ENCODE data around the gene RHOH. TPM values are rescaled to one million over a fixed set of nuclear protein-coding genes. Genes with fewer than 3 reads are reported as not detected.

The RHOH gene
- total and polyA plus RNA-seq, 9 of the 15 experiments (the other 6 are each of a cell fraction or from before 2014, with no cell fraction given), result 14.3 to 37.7 (median 23.2) TPM

GRCh38 chr4:40199999-40200874 lies 3.4 kb downstream of the RHOH start (continued):
- TF ChIP-seq, protein P1, sequence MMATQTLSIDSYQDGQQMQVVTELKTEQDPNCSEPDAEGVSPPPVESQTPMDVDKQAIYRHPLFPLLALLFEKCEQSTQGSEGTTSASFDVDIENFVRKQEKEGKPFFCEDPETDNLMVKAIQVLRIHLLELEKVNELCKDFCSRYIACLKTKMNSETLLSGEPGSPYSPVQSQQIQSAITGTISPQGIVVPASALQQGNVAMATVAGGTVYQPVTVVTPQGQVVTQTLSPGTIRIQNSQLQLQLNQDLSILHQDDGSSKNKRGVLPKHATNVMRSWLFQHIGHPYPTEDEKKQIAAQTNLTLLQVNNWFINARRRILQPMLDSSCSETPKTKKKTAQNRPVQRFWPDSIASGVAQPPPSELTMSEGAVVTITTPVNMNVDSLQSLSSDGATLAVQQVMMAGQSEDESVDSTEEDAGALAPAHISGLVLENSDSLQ (IDR thresholded peaks at IDR 0.05), result no peak
- TF ChIP-seq ZNF518B (CRISPR knock-in tag; IDR thresholded peaks at IDR 0.05) (no peak), GABPB2 (CRISPR knock-in tag; conservative IDR thresholded peaks at IDR 0.05) (no peak), PTBP1 (IDR thresholded peaks at IDR 0.05; ENCODE audit: low read depth, low read length) (no peak), PTTG1 (tag; IDR thresholded peaks at IDR 0.05; ENCODE audit: low read depth) (0 out of 2 replicates have a peak, but pooled peaks have one; percentile 23), ERF (CRISPR knock-in tag; IDR thresholded peaks at IDR 0.05) (no peak), ZNF785 (CRISPR knock-in tag; IDR thresholded peaks at IDR 0.05) (0 out of 2 replicates have a peak, but pooled peaks have one; percentile 20), ZNF766 (CRISPR knock-in tag; conservative IDR thresholded peaks at IDR 0.05) (no peak; the same call in 1 of the 2 replicates), PPARD (CRISPR knock-in tag; IDR thresholded peaks at IDR 0.05) (no peak), POLR2AphosphoS2 (IDR thresholded peaks at IDR 0.05; ENCODE audit: low read length) (no peak), POLR2B (IDR thresholded peaks at IDR 0.05; ENCODE audit: low read depth, partially characterized antibody) (peak; percentile 25), THRB (CRISPR knock-in tag; conservative IDR thresholded peaks at IDR 0.05) (no peak), FOXP1 (CRISPR knock-in tag; IDR thresholded peaks at IDR 0.05) (no peak), MYC (IDR thresholded peaks at IDR 0.05; ENCODE audit: low read depth, low read length) (0 out of 2 replicates have a peak, but pooled peaks have one; percentile 4), MYC (CRISPR knock-in tag; IDR thresholded peaks at IDR 0.05; ENCODE audit: borderline replicate concordance, low read depth) (peak; percentile 67; the same call in 1 of the 2 replicates), COPS2 (conservative IDR thresholded peaks at IDR 0.05) (no peak), ESRRB (CRISPR knock-in tag; IDR thresholded peaks at IDR 0.05; ENCODE audit: borderline replicate concordance) (no peak)
- TF ChIP-seq, protein P2, sequence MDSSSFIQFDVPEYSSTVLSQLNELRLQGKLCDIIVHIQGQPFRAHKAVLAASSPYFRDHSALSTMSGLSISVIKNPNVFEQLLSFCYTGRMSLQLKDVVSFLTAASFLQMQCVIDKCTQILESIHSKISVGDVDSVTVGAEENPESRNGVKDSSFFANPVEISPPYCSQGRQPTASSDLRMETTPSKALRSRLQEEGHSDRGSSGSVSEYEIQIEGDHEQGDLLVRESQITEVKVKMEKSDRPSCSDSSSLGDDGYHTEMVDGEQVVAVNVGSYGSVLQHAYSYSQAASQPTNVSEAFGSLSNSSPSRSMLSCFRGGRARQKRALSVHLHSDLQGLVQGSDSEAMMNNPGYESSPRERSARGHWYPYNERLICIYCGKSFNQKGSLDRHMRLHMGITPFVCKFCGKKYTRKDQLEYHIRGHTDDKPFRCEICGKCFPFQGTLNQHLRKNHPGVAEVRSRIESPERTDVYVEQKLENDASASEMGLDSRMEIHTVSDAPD (CRISPR knock-in tag; IDR thresholded peaks at IDR 0.05), result no peak
- TF ChIP-seq, protein P3, sequence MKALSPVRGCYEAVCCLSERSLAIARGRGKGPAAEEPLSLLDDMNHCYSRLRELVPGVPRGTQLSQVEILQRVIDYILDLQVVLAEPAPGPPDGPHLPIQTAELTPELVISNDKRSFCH (CRISPR knock-in tag; IDR thresholded peaks at IDR 0.05), result no peak
- TF ChIP-seq, protein P3 (tag; IDR thresholded peaks at IDR 0.05), result peak; percentile 6; the same call in 1 of the 2 replicates

Data from K562 (cell line).